ENCODE results near the gene VANGL2. TPM values are rescaled to one million over a fixed set of nuclear protein-coding genes. Genes with fewer than 3 reads are reported as not detected.

VANGL2 gene
- total and polyA plus RNA-seq, 2 experiments from 2014 or later: 17.7 to 51.3 TPM

- Histone ChIP-seq H4K20me1 (replicated peaks; ENCODE audit: insufficient read depth) (no peaks in the 10 kb centered on the region), H3K27me3 (ENCODE audit: insufficient read depth) (no peaks in the 10 kb centered on the region), H2AFZ (no peak overlapping the region), H3K27ac (ENCODE audit: low read depth) (no peak overlapping the region), H3K36me3 (ENCODE audit: insufficient read depth) (no peaks in the 10 kb centered on the region), H3K4me3 (no peak overlapping the region), H3K4me1 (ENCODE audit: insufficient read depth) (peaks cover 29% of the 10 kb centered on the region), H3K9me2 (ENCODE audit: insufficient read depth) (no peaks in the 10 kb centered on the region), H3K79me2 (replicated peaks; ENCODE audit: insufficient read depth) (no peaks in the 10 kb centered on the region), H3F3A (replicated peaks; ENCODE audit: low read depth) (0 out of 2 replicates have a peak, but pooled peaks cover 5% of the 10 kb centered on the region), H3K4me2 (no peak overlapping the region)
- ATAC-seq: no peak
- peaks cover 12% of the 10 kb centered on the region for H3K27me3 Mint-ChIP-seq (ENCODE audit: insufficient read depth, low read depth, poor library complexity)
- peak; percentile 23 for DNase-seq (ENCODE audit: low spot score)
- no peak for TF ChIP-seq JUNB (IDR thresholded peaks at IDR 0.05; ENCODE audit: unreplicated experiment)
- no peak for TF ChIP-seq ZNF114 (CRISPR knock-in tag; IDR thresholded peaks at IDR 0.05)
- TF ChIP-seq STAT1 (IDR thresholded peaks at IDR 0.05; ENCODE audit: unreplicated experiment): no peak
- TF ChIP-seq EZH2 (IDR thresholded peaks at IDR 0.05; ENCODE audit: low read depth, unreplicated experiment): no peak
- TF ChIP-seq ETS1 (IDR thresholded peaks at IDR 0.05): no peak
- no peak for TF ChIP-seq REST (IDR thresholded peaks at IDR 0.05; ENCODE audit: unreplicated experiment)
- TF ChIP-seq EZH2phosphoT487 (IDR thresholded peaks at IDR 0.05; ENCODE audit: unreplicated experiment): no peak
- TF ChIP-seq ZNF462 (CRISPR knock-in tag; IDR thresholded peaks at IDR 0.05): no peak
- no peak for TF ChIP-seq POLR2AphosphoS5 (IDR thresholded peaks at IDR 0.05; ENCODE audit: low read depth)
- TF ChIP-seq CREB1 (CRISPR knock-in tag; IDR thresholded peaks at IDR 0.05; ENCODE audit: low read depth): no peak
- no peak for TF ChIP-seq ZNF331 (CRISPR knock-in tag; IDR thresholded peaks at IDR 0.05; ENCODE audit: low read depth)
- TF ChIP-seq CTCF (conservative IDR thresholded peaks at IDR 0.05; ENCODE audit: low read depth in 2 of 2): no peak
- no peak for TF ChIP-seq NANOG (IDR thresholded peaks at IDR 0.05; ENCODE audit: borderline replicate concordance)
- no peak overlapping the region; the same call in 2 of the 3 replicates for H3K4me3 Mint-ChIP-seq
- H3K9me3 Mint-ChIP-seq: no peaks in the 10 kb centered on the region
- H3K27ac Mint-ChIP-seq: no peak overlapping the region
- H3K36me3 Mint-ChIP-seq (ENCODE audit: low read depth): no peaks in the 10 kb centered on the region
- H3K4me1 Mint-ChIP-seq: peaks cover 43% of the 10 kb centered on the region
Measured at GRCh38 chr1:160377585-160378206, 22.7 kb upstream of the VANGL2 start.

Measured in GM23338 (cell line).